ENCODE results near the gene PARD3.
"Not testable (repeated sequence)": the region's sequence is repeated elsewhere in the genome, so short reads cannot be mapped to it uniquely, and the experiment has no call there.

The PARD3 gene

DNA sequence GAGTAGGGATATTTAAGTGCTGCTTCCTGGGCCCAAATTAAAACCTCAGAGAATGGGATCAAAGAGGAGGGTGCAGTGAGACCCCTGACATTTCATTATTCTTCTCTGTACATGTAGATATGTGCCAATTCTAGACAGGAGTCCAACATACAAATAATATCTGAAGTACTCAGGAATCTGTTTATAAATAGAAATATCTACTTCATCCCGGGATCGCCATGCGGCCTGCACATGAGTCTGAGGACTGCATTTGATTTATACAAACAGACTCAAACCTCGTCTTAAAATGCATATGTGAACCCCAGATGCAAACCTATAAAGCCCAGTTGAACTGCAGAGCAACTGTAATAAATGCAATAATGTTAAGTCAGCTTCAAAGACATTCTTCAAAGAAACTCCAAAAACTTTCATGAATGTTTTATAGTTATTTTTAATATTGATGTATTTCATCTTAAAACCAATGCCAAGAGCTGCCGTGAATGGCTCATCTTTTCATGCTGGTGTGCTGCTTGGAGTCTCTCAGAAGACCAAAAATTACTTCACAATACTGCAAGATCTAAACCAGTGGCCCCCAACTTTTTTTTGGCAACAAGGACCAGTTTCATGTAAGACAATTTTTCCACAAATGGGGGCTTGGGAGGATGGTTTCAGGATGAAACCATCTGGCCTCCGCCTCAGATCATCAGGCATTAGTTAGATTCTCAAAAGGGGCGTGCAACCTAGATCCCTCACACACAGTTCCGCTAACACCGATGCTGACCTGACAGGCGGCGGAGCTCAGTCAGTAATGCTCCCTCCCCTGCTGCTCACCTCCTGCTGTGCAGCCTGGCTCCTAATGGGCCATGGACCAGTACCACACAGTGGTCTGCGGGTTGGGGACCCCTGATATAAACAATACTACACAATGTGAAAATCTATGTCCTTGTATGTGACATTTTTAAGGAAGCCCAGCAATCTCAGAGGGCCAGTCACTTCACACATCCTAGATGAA, 166.9 kb downstream of the PARD3 start:
- DNase-seq, result no peak

DNA sequence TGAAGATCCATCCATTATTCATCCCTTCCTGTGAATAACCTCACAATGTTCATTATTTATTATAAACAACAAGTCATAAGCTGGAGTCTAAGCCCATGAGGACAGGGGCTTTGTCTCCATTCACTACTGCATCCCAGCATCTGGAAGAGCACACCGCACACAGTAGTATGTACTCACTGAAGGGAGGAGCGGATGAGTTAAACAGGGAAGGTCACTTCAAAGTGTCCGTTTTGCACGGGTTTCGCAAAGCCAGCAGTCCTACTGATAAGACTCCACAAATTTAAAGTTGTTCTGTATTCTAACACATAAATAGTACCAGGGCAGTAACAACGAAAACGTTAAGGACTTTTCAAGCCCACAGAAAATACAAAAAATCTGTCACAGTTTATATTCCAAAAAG, 167.9 kb downstream of the PARD3 start:
- DNase-seq, result no peak

DNA sequence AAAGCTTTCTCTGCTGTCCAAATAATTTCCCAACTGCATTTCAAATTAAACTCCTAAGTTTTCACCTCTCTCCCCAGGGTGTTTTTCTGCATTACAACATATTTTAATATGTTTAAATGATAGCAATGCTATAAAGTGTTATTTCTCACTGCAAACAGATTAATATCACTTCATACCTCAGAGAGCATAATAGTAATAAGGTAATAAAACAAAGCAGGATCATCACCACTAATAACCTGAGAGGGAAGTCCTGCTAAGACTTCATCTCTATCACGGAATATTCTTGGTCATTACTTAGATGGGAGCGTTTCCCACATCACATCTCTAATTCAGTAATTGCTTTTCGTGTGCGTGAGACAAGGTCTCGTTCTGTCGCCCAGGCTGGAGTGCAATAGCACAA, 168.8 kb downstream of the PARD3 start:
- no peak for DNase-seq

DNA sequence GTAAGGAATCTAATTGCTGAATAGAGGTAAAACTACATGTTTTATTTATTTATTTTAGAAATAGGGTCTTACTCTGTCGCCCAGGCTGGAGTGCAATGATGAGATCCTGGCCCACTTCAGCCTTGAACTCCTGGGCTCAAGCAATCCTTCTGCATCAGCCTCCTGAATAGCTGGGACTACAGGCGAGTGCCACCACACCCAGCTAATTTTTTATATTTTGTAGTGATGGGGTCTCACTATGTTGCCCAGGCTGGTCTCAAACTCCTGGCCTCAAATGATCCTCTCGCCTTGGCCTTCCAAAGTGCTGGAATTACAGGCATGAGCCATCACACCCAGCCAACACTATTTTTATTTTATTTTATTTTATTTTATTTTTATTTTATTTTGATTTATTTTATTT, 170.3 kb downstream of the PARD3 start:
- not testable (repeated sequence) for DNase-seq

DNA sequence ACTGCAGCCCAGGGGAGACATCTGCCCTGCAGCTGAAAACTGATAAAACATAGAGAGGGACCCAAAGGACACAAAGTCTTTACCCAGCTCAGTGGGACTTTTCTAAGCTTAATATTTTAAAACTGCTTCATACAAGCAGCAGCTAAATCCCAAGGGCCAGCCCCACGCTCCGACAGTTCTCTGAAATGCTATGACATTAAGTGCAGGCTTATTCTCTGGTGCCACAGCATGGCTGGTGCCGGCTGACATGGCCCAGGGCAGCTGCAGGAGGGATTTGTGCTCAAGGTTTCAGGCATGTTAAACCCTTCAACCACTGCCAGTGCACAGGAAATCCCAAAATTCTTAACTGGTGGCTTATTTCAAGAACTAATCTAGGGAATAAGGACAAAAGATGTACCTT, 170.9 kb downstream of the PARD3 start:
- no peak for DNase-seq

DNA sequence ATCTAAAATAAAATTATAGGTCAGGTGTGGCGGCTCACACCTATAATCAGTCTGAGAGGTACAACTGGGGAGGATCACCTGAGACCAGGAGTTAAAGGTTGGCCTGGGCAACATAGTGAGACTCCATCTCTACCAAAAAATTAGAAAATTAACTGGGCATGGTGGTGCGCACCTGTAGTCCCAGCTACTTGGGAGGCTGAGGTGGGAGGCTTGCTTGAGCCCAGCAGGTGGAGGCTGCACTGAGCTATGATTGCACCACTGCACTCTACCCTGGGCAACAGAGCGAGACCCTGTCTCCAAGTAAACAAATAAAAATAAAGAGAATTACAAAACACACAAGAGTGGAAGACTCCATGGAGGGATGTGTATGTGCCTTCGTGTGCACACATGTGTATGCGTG, 171.5 kb downstream of the PARD3 start:
- DNase-seq, result no peak

DNA sequence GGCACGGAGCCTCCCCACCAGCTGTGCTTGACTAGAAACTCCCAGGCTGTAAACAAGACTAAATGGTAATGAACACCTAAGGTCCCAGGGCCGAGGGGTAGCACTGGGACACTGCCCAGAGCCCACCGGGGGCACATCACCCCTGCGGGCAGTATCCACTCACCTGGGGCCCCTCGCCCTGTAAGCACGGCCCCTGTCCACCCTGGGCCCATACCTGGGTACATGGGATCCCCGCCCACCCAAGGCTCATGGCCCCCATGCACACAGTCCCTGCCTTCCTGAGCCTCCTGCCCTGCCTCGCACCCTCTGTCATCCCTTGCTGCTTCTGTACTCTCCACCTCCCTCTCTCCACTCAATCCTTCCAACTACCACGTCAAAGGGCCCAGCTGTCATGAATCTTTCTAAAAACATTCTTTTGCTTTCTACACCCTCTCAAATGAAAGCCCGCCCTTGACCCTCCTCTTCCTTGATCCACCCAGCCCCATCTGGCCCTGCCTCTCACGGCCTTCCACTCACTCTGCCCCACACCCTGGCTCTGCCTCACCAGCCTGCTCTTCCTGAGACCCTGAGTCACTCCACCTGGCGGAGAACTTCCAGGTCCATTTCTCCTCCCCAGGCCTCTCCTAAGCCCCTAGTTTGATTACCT, 173.1 kb downstream of the PARD3 start:
- DNase-seq, result no peak

DNA sequence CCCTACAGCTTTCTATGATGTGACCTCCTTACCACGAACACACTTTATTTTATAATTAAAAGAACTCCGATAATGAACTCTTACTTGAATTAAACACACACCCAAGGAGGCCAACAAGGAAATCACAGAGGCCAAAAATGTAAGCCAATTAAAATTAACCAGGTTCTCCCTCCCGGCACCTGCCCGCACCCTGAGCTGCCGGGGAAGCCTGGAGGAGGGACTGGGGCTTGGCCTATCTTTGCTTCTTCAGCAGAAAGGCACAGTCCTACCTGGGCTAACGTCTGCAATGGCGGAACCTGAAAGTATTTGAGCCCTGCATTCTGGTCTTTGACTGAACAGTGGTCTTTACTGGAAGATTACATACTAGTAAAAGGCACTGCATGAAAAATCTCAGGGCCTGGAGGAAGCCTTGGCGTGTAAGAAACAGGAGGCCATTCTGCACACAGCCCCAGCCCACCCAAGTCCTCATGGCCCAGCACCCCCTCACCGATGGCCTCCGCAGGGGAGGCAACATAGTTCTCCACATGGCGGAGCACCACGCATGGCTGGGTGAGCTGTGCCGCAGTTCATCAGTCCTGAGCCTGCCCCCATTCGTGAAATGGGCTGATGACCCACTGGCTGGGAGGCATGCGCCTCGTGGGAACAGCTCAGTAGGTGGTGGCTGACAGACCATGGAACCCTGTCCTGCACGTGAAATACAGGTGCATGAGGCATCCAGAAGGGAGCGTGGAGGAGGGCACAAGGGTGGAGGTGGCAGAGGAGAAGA, 173.8 kb downstream of the PARD3 start:
- DNase-seq, result no peak

DNA sequence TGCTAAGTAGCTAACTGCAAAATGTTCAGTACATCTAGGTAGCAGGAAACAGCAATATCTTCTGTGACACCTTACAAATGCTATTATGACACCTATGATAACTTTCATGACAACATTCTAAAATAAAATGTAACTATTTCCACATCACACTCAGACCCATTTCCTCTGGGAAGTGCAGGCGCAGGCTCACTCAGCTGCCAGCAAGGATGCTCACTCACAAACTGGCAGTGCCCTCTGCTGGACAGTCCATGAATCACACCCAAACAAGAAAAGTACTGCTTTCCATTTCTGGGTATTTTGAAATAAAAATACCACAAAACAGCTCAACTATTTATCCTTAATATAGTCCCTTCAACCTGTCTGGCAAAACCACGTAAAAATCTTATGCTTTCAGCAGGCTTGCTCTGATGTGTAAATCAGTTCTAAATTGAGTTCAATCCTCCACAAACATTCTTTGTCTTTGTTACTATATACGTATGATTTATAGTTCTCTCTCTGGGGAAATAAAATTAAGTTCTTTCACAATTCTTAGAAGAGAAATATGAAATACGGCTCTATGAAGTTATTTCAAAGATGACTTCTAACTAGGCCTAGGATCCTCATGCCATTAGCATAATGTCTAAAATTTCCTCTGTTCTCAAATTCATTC, 176.6 kb downstream of the PARD3 start:
- peak in 12 of 14 donors; percentile 15 to 73 (median 32) for DNase-seq

DNA sequence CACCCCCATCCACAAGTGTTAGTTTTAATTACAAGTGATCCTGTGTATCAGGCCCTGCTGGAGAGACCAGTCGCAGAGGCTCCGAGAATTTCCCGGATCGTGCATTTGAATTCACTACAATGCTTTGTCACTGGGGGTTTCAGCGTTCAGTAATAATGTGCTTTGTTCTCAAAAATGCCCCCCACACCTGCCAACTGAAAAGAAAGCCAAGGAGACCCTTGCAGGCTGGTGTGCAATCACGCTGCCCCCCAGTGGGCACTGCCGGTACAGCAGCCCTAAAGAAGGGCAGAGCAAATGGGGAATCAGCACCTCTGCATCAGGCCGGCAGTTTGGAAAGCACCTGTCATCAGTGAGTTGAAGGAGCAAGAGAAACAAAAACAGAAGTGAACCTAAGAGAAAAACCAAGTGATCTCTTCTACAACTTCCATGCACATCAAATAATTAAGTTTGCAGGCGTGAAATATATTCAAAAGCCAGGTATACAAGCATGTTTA, 177.6 kb downstream of the PARD3 start:
- DNase-seq, result peak in 11 of 14 donors; percentile 6 to 65 (median 27)

DNA sequence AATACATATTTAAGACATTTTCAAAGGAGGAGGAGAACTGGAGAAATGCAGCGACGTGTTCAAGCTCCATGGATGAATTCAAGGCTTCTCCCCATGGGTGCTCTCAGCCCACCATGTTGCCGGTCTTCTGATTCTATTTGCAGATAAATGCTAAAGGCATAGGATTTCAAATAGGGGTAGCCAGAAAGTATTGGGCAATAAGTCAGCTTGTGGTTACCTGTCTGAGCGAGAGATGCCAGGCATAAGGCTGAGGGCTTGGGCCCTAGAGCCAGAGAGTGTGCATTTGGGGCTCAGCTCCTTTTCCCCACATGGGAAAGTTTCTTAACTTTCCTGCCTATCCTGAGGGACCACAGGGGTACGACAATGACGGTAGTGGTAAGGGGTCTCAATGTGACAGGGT, 180.0 kb downstream of the PARD3 start:
- DNase-seq, result no peak

DNA sequence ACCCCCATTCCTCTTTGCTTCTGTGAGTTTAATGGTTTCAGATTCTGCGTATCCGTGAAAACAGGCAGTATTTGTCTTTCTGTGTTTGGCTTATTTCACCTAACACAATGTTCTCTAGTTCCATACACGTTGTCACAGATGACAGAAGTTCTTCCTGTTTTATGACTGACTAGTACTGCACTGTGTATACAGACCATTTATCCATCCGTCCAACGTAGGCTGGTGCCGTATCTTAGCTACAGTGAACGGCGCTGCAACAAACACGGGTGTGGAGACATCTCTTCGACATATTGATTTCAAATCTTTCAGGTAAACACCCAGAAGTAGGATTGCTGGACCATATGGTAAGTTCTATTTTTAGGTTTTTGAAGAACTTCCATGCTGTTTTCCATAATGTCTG, 181.7 kb downstream of the PARD3 start:
- no peak for DNase-seq

DNA sequence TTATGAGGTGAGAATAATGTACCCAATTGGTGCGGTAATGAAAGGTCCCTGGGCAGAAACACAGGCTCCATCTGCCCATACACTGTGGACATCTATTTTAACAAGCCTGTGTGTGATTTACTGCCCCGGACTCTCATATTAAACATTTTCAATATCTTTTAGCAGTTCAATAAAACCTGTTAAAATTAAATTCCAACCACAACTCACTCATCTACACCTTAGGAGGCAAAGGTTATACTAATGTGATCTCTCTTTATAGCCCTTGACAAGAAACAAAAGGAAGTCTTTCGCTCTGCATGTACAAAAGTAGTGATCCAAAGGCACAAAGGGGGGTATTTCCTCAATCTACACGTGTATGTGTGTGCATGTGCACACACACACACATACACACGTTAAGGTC, 186.0 kb downstream of the PARD3 start:
- DNase-seq, result no peak

DNA sequence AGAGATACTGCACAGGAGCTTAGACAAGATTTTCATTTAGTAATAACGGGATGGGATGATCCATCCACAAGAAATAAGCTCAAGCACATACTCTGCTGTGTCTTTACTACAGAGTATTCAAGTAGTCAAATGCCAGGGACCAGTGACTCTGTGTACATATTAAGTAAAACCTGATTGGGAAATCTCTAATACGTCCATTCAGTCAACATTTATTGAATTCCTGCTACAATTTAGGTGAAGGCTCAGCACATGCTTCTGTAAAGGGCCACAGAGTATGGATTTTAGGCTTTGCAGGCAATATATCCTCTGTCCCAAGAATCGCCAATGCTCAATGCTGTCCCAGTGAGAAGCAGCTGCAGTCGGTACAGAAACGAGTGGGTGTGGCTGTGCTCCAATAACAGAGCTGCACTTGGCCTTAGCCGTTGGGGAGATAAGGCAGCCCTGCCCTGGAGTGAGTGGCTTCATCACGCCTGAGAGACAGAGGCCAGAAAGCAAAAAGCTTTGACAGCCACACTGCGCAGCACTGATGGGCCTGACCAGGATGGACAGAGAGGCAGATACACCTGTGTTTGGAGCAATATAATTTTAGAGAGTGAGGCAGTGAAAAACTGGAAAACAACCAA, 186.8 kb downstream of the PARD3 start:
- DNase-seq, result no peak

DNA sequence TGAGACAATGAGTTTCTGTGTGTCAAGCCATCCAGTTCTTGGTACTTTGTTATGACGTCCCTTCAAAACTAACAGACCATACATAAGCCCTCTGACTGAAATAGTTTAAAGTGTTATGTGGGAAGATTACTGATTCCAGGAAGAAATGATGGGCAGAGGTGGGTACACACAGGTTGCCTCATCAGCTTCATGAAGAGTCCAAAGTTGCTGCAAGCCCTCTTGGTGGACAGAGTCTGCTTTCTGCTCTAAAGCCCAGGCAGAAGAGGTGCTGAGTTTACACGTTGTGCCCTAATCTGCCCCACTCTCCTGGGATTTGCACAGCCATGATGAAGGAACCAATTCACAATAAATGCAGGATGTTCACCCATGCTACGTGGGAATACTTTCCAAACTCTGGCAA, 187.4 kb downstream of the PARD3 start:
- DNase-seq, result no peak

DNA sequence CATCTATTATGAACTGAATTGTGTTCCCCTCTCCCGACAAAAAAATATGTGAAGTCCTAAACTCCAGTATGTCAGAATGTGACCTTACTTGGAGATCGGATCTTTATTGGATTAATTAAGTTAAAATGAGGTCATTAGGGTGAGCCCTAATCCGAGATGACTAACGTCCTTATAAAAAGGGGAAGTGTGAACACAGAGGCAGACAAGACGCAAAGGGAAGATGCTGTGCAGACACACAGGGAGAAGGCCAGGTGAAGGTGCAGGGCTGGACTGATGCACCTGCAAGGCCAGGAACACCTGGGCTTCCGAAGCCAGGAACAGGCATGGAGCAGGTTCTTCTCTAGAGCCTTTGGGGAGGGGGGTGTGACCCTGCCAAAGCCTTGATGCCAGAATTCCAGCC, 187.8 kb downstream of the PARD3 start:
- no peak for DNase-seq

DNA sequence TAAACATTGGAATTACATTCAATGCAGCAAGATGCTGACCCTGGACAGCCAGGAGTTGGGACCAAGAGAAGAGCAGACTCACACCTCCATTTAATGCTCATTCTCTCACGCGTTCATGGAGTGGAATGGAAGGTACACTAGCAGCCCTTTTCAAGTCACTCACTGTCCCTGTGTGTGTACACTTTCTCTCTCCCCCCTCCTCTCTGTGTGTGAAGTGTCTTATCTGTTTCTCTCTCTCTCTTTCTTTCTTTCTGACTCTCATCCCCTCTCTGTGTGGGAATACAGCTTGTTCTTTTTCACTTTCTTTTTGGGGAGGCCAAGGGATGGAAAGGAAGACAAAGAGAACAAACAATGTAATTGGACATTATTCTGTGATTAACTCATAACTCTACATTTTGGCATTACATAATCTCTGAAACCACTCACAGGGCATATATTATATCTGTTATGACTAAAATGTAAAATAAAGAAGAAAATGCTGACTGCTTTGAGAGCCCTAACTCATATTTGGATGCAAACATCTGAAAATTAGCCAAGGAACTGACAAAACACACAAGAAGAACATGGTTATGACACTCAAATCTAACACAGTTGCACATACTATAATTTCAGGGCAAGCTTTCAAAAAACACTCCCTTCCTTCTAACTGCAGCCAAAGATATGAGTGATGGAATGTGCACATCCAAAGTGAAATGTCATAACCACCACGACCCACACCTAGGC, 188.8 kb downstream of the PARD3 start:
- no peak for DNase-seq

DNA sequence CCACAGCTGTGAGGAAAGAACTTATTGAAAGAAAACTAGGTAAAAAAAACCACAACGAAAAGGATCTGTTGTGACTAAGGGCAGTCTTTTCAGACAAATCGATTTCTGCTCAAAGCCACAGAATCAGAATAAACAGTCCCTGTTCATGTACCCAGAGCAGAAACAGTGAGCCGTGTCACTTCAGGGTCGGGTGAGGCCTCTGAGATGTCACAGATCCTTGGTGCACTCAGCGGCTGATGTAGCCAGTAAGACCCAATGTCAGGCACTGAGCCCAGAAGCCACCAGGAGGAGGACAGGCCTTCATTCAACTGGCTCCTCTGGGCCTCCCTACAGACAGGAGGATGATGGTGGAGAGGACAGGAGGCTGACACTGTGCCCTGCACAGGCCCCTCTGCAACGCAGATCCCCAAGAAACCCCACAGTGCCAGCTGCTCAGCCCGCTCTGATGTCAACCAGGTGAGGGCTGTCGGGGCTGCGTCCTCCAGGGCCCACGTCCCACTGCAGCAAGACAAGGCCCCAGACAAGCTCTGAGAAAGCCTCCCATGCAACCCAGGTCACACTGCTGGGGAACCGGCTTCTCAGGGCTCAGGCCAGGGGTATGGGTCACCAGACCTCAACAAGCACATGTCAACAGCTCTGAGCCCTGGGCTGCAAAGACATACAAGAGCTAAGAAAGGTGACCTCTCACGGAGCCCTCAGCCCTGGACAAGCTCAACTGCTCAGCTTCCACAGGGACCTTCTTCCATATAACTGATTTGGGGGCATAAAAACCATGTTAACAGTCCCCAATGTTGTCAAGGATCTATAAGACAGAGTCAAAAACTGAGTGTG, 190.6 kb downstream of the PARD3 start:
- no peak for DNase-seq

DNA sequence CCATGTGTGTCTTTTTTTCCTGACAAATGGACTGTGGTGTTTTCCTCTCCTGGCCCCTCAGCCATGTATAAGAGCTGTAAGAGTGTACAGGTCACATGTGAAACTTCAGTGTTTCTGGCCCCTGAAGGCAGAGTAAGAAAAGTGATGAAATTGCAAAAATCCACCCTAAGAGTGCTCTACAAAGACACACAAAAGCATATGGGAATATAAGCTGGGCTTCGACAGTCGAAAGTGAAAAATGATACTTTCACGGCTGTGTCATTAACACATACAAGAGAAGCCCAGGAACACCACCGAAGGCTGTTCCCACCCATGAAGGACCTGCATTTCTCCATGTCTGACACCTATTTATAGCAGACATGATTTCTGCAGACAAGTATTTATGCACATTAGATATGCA, 192.2 kb downstream of the PARD3 start:
- no peak for DNase-seq

DNA sequence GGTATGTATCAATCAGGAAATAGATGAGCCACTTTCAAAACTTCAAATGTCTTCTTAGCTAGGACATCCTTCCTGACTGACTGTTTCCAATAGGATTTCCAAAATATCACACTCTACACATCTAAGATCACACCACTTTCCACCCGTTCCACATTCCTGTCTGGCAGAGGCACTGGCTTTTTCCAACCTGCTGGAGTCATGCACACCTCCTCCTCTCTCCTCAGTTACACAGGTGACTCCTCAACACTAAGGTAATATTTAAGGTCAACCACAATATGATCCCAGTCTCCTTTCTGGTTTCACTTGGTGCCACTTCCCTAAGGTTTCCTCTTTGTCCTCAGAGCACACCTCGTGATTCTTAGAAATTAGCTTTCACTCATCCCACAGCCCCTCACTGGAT, 196.5 kb downstream of the PARD3 start:
- DNase-seq, result no peak

All from C1 segment of cervical spinal cord (tissue), 14 donors.